AG04449 (cell line): ENCODE measurements around the gene F10.
"Not testable (repeated sequence)": the region's sequence is repeated elsewhere in the genome, so short reads cannot be mapped to it uniquely, and the experiment has no call there.

ENCODE experiments used
- CTCF ChIA-PET: fragments of 350-600 bp; formaldehyde crosslinking; extraction: SDS; loops from one replicate; lab custom pipeline; 2021; ENCODE audit warnings: antibody characterized with exemption; lab: Yijun Ruan, JAX
- POLR2A ChIA-PET: fragments of 400-600, 350-600 bp; formaldehyde crosslinking; extraction: SDS; loops from one replicate; lab custom pipeline; 2020; ENCODE audit warnings: antibody characterized with exemption, inconsistent platforms; lab: Yijun Ruan, JAX
- DNase-seq: peaks from one replicate; pipeline ENCODE4 v3.0.0-alpha.2; 2010; ENCODE audit warnings: low read depth, low spot score
- H3K4me3 ChIP-seq: 2 replicates; pipeline ENCODE4 v1.5.1; 2011; ENCODE audit warnings: low read depth, mild to moderate bottlenecking, control low read depth, low read length
- TF ChIP-seq, protein P1 (sequence below): IDR thresholded peaks from one replicate; pipeline ENCODE4 v1.5.1; 2011; ENCODE audit warnings: mild to moderate bottlenecking, moderate library complexity, low read length, control low read depth, inconsistent platforms; ENCODE audit not compliant: insufficient read depth; ENCODE audit errors: missing control alignments

Gene F10

DNA sequence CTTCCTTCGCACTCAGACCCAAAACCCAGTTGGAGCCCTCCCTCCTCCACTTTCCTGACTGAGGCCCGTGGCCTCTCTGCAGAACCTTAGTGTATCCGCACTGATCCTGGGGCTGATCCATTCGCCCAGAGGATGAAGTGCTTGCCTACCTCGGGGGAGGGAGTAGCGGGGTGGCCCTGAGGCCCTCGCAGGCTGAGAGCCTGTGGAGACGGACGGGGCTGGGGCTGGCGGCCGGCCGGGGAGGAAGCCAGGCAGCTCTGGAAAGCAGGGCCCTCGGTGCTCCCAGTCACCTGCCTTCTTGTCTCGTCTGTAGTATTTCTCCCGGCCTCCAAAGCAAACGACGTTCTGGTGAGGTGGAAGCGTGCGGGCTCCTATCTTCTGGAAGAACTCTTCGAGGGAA is 37.1 kb downstream of the F10 start:
- DNase-seq, result no peak
- CTCF ChIA-PET, result no interaction called here
- TF ChIP-seq, protein P1, sequence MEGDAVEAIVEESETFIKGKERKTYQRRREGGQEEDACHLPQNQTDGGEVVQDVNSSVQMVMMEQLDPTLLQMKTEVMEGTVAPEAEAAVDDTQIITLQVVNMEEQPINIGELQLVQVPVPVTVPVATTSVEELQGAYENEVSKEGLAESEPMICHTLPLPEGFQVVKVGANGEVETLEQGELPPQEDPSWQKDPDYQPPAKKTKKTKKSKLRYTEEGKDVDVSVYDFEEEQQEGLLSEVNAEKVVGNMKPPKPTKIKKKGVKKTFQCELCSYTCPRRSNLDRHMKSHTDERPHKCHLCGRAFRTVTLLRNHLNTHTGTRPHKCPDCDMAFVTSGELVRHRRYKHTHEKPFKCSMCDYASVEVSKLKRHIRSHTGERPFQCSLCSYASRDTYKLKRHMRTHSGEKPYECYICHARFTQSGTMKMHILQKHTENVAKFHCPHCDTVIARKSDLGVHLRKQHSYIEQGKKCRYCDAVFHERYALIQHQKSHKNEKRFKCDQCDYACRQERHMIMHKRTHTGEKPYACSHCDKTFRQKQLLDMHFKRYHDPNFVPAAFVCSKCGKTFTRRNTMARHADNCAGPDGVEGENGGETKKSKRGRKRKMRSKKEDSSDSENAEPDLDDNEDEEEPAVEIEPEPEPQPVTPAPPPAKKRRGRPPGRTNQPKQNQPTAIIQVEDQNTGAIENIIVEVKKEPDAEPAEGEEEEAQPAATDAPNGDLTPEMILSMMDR, result no peak
- no peak overlapping the region for H3K4me3 ChIP-seq
- POLR2A ChIA-PET, result no interaction called here

GRCh38 chr13:113160983-113161382 is 38.4 kb downstream of the F10 start:
- ChIA-PET CTCF (no interaction called here), POLR2A (no interaction called here)
- H3K4me3 ChIP-seq, result no peak overlapping the region
- DNase-seq, result no peak
- TF ChIP-seq, protein P1, result no peak

- POLR2A ChIA-PET, result no interaction called here
- DNase-seq, result no peak
- no peak overlapping the region for H3K4me3 ChIP-seq
- TF ChIP-seq, protein P1, result no peak
- CTCF ChIA-PET, result no interaction called here
These were observed 38.8 kb downstream of the F10 start for GRCh38 chr13:113161433-113161832.

- CTCF ChIA-PET, DNase-seq: not testable (repeated sequence)
These were observed 39.4 kb downstream of the F10 start for GRCh38 chr13:113161975-113162374.

GRCh38 chr13:113162783-113163685 is 40.4 kb downstream of the F10 start:
- CTCF ChIA-PET, result no interaction called here
- POLR2A ChIA-PET, result no interaction called here
- no peak for DNase-seq

More at GRCh38 chr13:113161975-113162374, 39.4 kb downstream of the F10 start:
- POLR2A ChIA-PET, H3K4me3 ChIP-seq: not testable (repeated sequence)

DNA sequence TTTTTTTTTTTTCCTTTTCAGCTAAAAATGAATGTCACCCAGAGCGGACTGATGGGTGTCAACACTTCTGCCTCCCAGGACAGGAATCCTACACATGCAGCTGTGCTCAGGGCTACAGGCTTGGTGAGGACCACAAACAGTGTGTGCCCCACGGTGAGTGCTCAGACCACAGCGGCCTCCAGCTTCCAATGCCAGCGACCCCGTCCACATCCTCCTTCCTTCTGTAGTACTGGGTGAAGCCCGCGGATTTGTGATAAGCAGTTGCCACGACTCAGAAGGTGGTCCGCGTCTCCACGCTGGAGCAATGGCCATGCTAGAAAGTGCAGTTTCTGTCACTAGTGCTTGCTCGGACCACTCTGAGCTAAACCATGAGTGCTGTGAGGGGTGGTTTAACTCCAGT is 41.9 kb downstream of the F10 start:
- POLR2A ChIA-PET, result no interaction called here
- TF ChIP-seq, protein P1, result no peak
- CTCF ChIA-PET, result no interaction called here

More at GRCh38 chr13:113162783-113163685, 40.4 kb downstream of the F10 start:
- no peak overlapping the region for H3K4me3 ChIP-seq
- TF ChIP-seq, protein P1, result no peak

More for the DNA sequence above, 41.9 kb downstream of the F10 start:
- DNase-seq, result no peak
- no peak overlapping the region for H3K4me3 ChIP-seq
